RWPE1 (cell line): ENCODE results near the gene GCDH.

Experiments used
- CTCF ChIA-PET: fragments of 350-600 bp; sonication (Branson Sonifier 250); formaldehyde crosslinking; extraction: SDS; loops from one replicate; lab custom pipeline; 2021; lab: Yijun Ruan, JAX
- POLR2A ChIA-PET: fragments of 400-600 bp; formaldehyde crosslinking; extraction: SDS; loops from one replicate; lab custom pipeline; 2020; ENCODE audit warnings: antibody characterized with exemption; ENCODE audit not compliant: low non-redundant PET; lab: Yijun Ruan, JAX
- DNase-seq: peaks from one replicate; pipeline ENCODE4 v3.0.0; 2012; ENCODE audit warnings: low spot score
- H3K27ac ChIP-seq: fragments of 450-650 bp; 2 replicates; pipeline ENCODE4 v1.5.1; 2017
- CTCF ChIP-seq: fragments of 450-650 bp; conservative IDR thresholded peaks from 2 replicates; pipeline ENCODE4 v1.5.1; 2017; ENCODE audit warnings: low read depth, mild to moderate bottlenecking

Gene GCDH

GRCh38 chr19:12918253-12918652, 27.3 kb downstream of the GCDH start:
- no peak for TF ChIP-seq CTCF
- DNase-seq: no peak
- CTCF ChIA-PET: no interaction called here
- H3K27ac ChIP-seq: no peak overlapping the region
- POLR2A ChIA-PET: no interaction called here

DNA sequence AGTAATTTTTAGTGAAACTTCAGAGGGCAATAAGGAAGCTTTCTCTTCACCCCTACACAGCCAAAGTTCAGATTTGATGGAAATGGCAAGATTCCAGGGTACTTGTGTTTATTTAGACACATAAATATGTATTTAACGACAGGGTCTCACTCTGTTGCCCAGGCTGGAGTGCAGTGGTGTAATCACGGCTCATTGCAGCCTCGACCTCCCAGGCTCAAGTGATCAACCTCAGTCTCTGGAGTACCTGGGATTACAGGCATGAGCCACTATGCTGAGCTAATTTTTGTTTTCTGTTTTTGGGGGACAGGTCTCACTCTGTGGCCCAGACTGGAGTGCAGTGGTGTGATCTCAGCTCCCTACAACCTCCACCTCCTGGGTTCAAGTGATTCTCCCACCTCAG, 30.1 kb downstream of the GCDH start:
- POLR2A ChIA-PET: interaction anchor here (0.6 to 0.7 kb wide), 2 partner anchors 11 to 115 kb away, joined by 4 to 5 read pairs; no protein-coding TSS in a partner anchor
- DNase-seq: no peak
- H3K27ac ChIP-seq: peak overlapping the region; percentile 61
- CTCF ChIA-PET: interaction anchor here (0.6 to 0.7 kb wide), 2 partner anchors 17 to 44 kb away, joined by 3 read pairs; no protein-coding TSS in a partner anchor
- TF ChIP-seq CTCF: no peak

GRCh38 chr19:12922959-12923358, 32.0 kb downstream of the GCDH start:
- H3K27ac ChIP-seq: no peak overlapping the region
- ChIA-PET CTCF (no interaction called here), POLR2A (no interaction called here)
- no peak for DNase-seq
- TF ChIP-seq CTCF: no peak

- CTCF ChIA-PET: interaction anchor here (0.5 to 0.8 kb wide), 2 partner anchors 40 to 163 kb away, joined by 3 to 4 read pairs; no protein-coding TSS in a partner anchor
- TF ChIP-seq CTCF: no peak
- POLR2A ChIA-PET: no interaction called here
- DNase-seq: no peak
- H3K27ac ChIP-seq: no peak overlapping the region
These were observed 33.8 kb downstream of the GCDH start for GRCh38 chr19:12924621-12925310.

DNA sequence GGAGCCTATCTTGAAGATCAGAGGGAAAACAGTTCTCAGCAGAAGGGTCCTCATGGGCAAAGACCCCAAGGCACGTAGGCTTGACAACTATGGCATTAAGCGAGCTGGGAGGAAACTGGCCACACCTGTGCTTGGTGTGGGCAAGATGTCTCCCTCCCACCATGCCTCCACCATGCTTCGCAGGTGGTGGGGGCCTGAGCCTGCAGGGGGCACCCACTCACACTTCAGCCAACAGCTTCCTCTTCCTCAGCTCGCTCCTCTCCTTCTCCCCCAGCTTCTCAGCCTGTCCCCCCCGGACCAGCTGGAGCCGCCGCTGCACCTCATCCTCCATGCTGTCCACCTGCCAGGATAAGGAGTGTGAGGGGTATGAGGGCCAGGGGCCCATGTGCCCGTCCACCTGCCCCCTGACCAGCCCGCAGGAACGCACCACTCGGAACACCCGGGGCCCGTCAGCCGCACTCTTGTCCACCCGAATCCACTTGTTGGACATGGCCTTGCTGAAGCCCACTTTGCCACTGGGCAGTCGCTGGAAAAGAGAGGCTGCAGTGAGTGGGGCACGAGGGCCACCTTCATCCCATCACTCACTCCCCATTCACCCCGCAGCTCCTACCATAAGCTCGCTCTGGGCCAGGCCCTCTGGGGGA, 39.2 kb downstream of the GCDH start:
- DNase-seq: no peak
- no peak for TF ChIP-seq CTCF
- POLR2A ChIA-PET: no interaction called here
- H3K27ac ChIP-seq: 0 out of 2 replicates have a peak overlapping the region, but pooled peaks have one; percentile 2
- CTCF ChIA-PET: no interaction called here

- POLR2A ChIA-PET: interaction anchor here (0.6 kb wide), 2 partner anchors 10 to 11 kb away, joined by 4 to 5 read pairs; no protein-coding TSS in a partner anchor
- no peak for DNase-seq
- TF ChIP-seq CTCF: no peak
- CTCF ChIA-PET: no interaction called here
- peak overlapping the region; percentile 75 for H3K27ac ChIP-seq
These were observed 41.7 kb downstream of the GCDH start for GRCh38 chr19:12932392-12933286.
